ENCODE results near the gene PTPRS.

PTPRS gene

DNA sequence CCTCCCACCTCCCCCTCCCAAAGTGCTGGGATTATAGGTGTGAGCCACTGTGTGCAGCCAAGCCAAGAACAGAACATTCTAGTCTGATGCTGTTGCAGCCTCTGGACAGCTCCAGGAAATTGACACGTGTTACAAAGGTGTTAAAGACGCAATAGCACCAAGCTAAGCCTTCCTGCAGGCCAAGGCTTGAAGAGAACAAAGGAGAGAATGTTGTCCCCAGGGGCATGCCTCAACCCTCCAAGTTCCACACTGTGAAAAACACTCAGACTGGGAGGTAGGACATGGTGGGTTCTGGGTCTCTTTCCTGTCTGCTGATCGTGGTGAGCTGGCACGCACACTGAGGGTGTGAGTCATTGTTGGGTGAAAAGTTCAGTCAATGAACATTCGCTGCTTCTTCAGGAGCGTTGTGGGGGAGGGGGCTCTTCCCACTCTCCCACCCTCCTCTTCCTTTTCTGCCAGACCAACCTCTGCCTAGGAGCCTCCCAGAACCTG, 5.3 kb upstream of the PTPRS start:
- Histone ChIP-seq H3F3A (ENCODE audit: insufficient read depth, low read length) (no peaks in the 10 kb centered on the region), H3K27me3 (replicated peaks; ENCODE audit: insufficient read depth, low read length) (peaks cover 96% of the 10 kb centered on the region), H3K4me1 (ENCODE audit: low read length) (no peaks in the 10 kb centered on the region), H4K20me1 (ENCODE audit: insufficient read depth, low read length) (no peaks in the 10 kb centered on the region), H3K9me3 (replicated peaks; ENCODE audit: insufficient read depth, low read length) (no peaks in the 10 kb centered on the region), H2AFZ (ENCODE audit: low read length) (no peak overlapping the region), H3K36me3 (replicated peaks; ENCODE audit: insufficient read depth, low read length) (no peaks in the 10 kb centered on the region), H3K4me3 (ENCODE audit: low read length) (no peak overlapping the region), H3K9ac (ENCODE audit: low read length) (no peak overlapping the region), H3K4me2 (ENCODE audit: low read depth, low read length) (no peak overlapping the region), H3K27ac (ENCODE audit: low read length) (no peak overlapping the region), H3K9me2 (replicated peaks; ENCODE audit: insufficient read depth, low read length) (no peaks in the 10 kb centered on the region), H3K79me2 (ENCODE audit: low read length) (no peaks in the 10 kb centered on the region)
- TF ChIP-seq EZH2 (optimal IDR thresholded peaks at IDR 0.05; ENCODE audit: low read depth, low read length) (no peak), EZH2phosphoT487 (IDR thresholded peaks at IDR 0.05; ENCODE audit: low read length) (no peak)
- TF ChIP-seq, protein P1, sequence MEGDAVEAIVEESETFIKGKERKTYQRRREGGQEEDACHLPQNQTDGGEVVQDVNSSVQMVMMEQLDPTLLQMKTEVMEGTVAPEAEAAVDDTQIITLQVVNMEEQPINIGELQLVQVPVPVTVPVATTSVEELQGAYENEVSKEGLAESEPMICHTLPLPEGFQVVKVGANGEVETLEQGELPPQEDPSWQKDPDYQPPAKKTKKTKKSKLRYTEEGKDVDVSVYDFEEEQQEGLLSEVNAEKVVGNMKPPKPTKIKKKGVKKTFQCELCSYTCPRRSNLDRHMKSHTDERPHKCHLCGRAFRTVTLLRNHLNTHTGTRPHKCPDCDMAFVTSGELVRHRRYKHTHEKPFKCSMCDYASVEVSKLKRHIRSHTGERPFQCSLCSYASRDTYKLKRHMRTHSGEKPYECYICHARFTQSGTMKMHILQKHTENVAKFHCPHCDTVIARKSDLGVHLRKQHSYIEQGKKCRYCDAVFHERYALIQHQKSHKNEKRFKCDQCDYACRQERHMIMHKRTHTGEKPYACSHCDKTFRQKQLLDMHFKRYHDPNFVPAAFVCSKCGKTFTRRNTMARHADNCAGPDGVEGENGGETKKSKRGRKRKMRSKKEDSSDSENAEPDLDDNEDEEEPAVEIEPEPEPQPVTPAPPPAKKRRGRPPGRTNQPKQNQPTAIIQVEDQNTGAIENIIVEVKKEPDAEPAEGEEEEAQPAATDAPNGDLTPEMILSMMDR (IDR thresholded peaks at IDR 0.05; ENCODE audit: low read length) = no peak
- DNase-seq = no peak

DNA sequence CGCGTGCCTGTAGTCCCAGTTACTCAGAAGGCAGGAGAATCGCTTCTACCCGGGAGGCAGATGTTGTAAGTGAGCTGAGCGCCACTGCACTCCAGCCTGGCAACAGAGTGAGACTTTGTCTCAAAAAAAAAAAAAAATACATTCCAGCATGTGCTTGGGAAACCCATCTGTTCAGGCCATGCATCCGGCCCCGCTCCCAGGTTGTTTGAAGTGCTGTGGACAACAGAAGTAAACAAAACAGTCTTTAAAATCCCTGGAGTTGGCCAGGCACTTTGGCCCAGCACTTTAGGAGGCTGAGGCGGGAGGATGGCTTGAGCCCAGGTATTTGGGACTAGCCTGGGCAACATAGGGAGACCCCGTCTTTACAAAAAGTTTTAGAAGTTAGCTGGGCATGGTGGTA, 3.2 kb upstream of the PTPRS start:
- peaks cover 87% of the 10 kb centered on the region for H3K27me3 ChIP-seq (replicated peaks; ENCODE audit: insufficient read depth, low read length)
- no peaks in the 10 kb centered on the region for H3K9me3 ChIP-seq (replicated peaks; ENCODE audit: insufficient read depth, low read length)
- H3K9ac ChIP-seq (ENCODE audit: low read length) = no peak overlapping the region
- no peak overlapping the region for H3K4me3 ChIP-seq (ENCODE audit: low read length)
- no peaks in the 10 kb centered on the region for H3K36me3 ChIP-seq (replicated peaks; ENCODE audit: insufficient read depth, low read length)
- no peaks in the 10 kb centered on the region for H3K79me2 ChIP-seq (ENCODE audit: low read length)
- H2AFZ ChIP-seq (ENCODE audit: low read length) = no peak overlapping the region
- no peaks in the 10 kb centered on the region for H3K4me1 ChIP-seq (ENCODE audit: low read length)
- H3K9me2 ChIP-seq (replicated peaks; ENCODE audit: insufficient read depth, low read length) = no peaks in the 10 kb centered on the region
- TF ChIP-seq EZH2phosphoT487 (IDR thresholded peaks at IDR 0.05; ENCODE audit: low read length) = no peak
- no peak for TF ChIP-seq EZH2 (optimal IDR thresholded peaks at IDR 0.05; ENCODE audit: low read depth, low read length)
- TF ChIP-seq, protein P1 (IDR thresholded peaks at IDR 0.05; ENCODE audit: low read length) = no peak
- H3K27ac ChIP-seq (ENCODE audit: low read length) = no peak overlapping the region
- no peaks in the 10 kb centered on the region for H3F3A ChIP-seq (ENCODE audit: insufficient read depth, low read length)
- DNase-seq = no peak
- H3K4me2 ChIP-seq (ENCODE audit: low read depth, low read length) = no peak overlapping the region
- no peaks in the 10 kb centered on the region for H4K20me1 ChIP-seq (ENCODE audit: insufficient read depth, low read length)

DNA sequence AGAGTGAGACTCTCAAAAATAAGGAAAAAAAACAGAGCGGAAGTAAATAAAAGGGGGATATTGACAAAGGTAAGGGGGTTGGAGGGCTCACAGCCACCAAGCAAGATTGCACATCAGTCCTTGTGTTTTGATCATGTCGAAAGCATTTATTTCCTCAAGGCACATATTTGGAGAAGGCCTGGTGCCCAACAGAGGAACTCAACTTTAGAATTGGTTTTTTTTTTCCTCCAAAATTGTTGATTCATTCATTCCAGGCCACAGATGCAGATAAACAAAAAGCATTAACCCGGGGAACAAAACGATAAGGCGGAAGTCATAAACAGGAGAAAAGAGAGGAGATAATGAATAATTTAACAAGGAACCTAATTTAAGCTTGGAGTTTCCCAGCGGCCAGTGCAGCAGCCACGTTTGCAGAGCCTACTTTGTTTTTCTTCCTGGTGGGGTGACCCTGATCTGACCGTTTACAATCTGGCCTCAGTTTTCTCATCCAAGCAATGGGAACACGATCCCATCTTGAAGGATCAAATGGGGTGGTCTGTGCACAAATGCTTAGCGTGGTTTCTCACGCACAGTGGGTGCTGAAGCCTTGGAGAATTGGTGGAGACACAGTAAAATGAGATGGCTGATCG, 2.1 kb upstream of the PTPRS start:
- Histone ChIP-seq H3F3A (ENCODE audit: insufficient read depth, low read length) (no peaks in the 10 kb centered on the region), H3K27me3 (replicated peaks; ENCODE audit: insufficient read depth, low read length) (peaks cover 87% of the 10 kb centered on the region), H4K20me1 (ENCODE audit: insufficient read depth, low read length) (no peaks in the 10 kb centered on the region), H3K36me3 (replicated peaks; ENCODE audit: insufficient read depth, low read length) (no peaks in the 10 kb centered on the region), H3K9me2 (replicated peaks; ENCODE audit: insufficient read depth, low read length) (no peaks in the 10 kb centered on the region), H3K4me1 (ENCODE audit: low read length) (no peaks in the 10 kb centered on the region), H3K79me2 (ENCODE audit: low read length) (no peaks in the 10 kb centered on the region), H3K27ac (ENCODE audit: low read length) (no peak overlapping the region), H2AFZ (ENCODE audit: low read length) (no peak overlapping the region), H3K4me2 (ENCODE audit: low read depth, low read length) (no peak overlapping the region), H3K4me3 (ENCODE audit: low read length) (no peak overlapping the region), H3K9me3 (replicated peaks; ENCODE audit: insufficient read depth, low read length) (no peaks in the 10 kb centered on the region), H3K9ac (ENCODE audit: low read length) (no peak overlapping the region)
- DNase-seq = no peak
- no peak for TF ChIP-seq EZH2phosphoT487 (IDR thresholded peaks at IDR 0.05; ENCODE audit: low read length)
- TF ChIP-seq, protein P1 (IDR thresholded peaks at IDR 0.05; ENCODE audit: low read length) = no peak
- TF ChIP-seq EZH2 (optimal IDR thresholded peaks at IDR 0.05; ENCODE audit: low read depth, low read length) = no peak

Data from MM.1S (cell line).